Thyroid gland (tissue), 4 donors: Measurements from ENCODE around the gene OR2T27. TPM values are rescaled to one million over a fixed set of nuclear protein-coding genes. Genes with fewer than 3 reads are reported as not detected.
"Not testable (repeated sequence)": the region's sequence is repeated elsewhere in the genome, so short reads cannot be mapped to it uniquely, and the experiment has no call there.

Experiments
- DNase-seq, 2 donors: peaks; one replicate each; pipeline ENCODE4 v3.0.0-alpha.2; 2019
- H3K27ac ChIP-seq, 3 donors: fragments of 200-600 bp; sonication (generic); 1 replicate in 2 of 3; 2 replicates in 1 of 3; pipeline ENCODE4 v1.5.1; 2016 to 2019; ENCODE audit warnings: mild to moderate bottlenecking in 1 of 3, moderate library complexity in 1 of 3
- H3K27me3 ChIP-seq: fragments of 200-600 bp; sonication (generic); one replicate; pipeline ENCODE4 v1.5.1; 2019
- H3K36me3 ChIP-seq, 2 donors: fragments of 200-600 bp; sonication (generic); one replicate each; pipeline ENCODE4 v1.5.1; 2016 to 2019
- H3K4me1 ChIP-seq, 2 donors: fragments of 200-600 bp; sonication (generic); one replicate each; pipeline ENCODE4 v1.5.1; 2017 to 2019
- H3K4me3 ChIP-seq, 3 donors: fragments of 200-600 bp; sonication (generic); replicated peaks in 1 of 3; 1 replicate in 2 of 3; 2 replicates in 1 of 3; pipeline ENCODE4 v1.5.1; 2016; ENCODE audit warnings: mild to moderate bottlenecking in 1 of 3
- H3K9me3 ChIP-seq: fragments of 200-600 bp; sonication (generic); one replicate; pipeline ENCODE4 v1.5.1; 2017
- CTCF ChIP-seq, 6 experiments: fragments of 200-600 bp in 3 of 6; fragments of 450-650 bp in 3 of 6; sonication (generic) in 3 of 6; IDR thresholded peaks; one replicate each; pipeline ENCODE4 v1.5.1; 2016 to 2019; ENCODE audit warnings: antibody characterized with exemption in 6 of 6, mild to moderate bottlenecking in 2 of 6, inconsistent platforms in 1 of 6, moderate library complexity in 1 of 6
- POLR2A ChIP-seq, 2 donors: fragments of 450-650 bp; IDR thresholded peaks; one replicate each; pipeline ENCODE4 v1.6.1; 2017; ENCODE audit warnings: antibody characterized with exemption in 2 of 2, mild to moderate bottlenecking in 2 of 2, moderate library complexity in 1 of 2
- WGBS, 2 donors: methylation state at CpG; one replicate each; pipeline ENCODE4 v1.1.5; 2017; 5-methylcytosine and 5-hydroxymethylcytosine counted together
- intact Hi-C: fragments of 100-400 bp; cut with DNase I; formaldehyde crosslinking; loops from one replicate; pipeline ENCODE4 v1.15.1; 2023
- total RNA-seq, 4 donors: library from RNA; depleted of rRNA; stranded (reverse); fragments of >200 nt; gene quantifications; one replicate each; pipeline ENCODE4 v1.2.3, GENCODE V29; 2016

The OR2T27 gene, protein sequence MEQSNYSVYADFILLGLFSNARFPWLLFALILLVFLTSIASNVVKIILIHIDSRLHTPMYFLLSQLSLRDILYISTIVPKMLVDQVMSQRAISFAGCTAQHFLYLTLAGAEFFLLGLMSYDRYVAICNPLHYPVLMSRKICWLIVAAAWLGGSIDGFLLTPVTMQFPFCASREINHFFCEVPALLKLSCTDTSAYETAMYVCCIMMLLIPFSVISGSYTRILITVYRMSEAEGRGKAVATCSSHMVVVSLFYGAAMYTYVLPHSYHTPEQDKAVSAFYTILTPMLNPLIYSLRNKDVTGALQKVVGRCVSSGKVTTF
- not detected for total RNA-seq

DNA sequence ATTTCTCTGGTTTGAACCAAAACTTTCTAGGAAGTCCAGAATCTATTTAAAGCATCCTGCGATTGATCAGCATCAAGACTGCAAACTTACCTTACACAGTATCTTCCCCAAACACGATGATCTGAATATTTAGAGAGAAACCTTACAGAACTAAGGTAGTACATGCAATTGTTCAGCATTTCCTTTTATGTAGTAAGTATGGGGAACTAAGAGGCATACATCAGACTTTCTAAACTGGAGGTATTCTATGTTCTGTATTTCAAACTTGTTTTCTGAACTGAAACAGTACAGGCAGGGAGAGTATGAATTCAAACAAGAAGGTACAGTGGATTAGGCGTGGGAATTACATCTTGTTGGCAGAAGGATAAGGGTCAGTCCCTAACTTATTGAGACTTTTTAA lies at the start of gene OR2T27:
OR2T27 (minus strand) TSS at position 175 of the 400 bp plus-strand sequence. CDS start 4,644 bp downstream, outside the sequence.
- H3K4me3 ChIP-seq, H3K9me3 ChIP-seq, H3K36me3 ChIP-seq, H3K4me1 ChIP-seq, H3K27ac ChIP-seq, intact Hi-C loops, DNase-seq, H3K27me3 ChIP-seq: not testable (repeated sequence)
- 60 to 100% methylated on average over 1 of the region's 3 CpGs for WGBS, 2 donors

- TF ChIP-seq POLR2A (IDR thresholded peaks at IDR 0.05): no peak
- TF ChIP-seq CTCF (IDR thresholded peaks at IDR 0.05): no peak
- no peak overlapping the region for H3K27ac ChIP-seq
- H3K9me3 ChIP-seq: no peaks in the 10 kb centered on the region
- H3K4me3 ChIP-seq: no peak overlapping the region
- H3K4me1 ChIP-seq: no peaks in the 10 kb centered on the region
- intact Hi-C loops: no loop called here
- H3K36me3 ChIP-seq: no peaks in the 10 kb centered on the region
- DNase-seq: no peak
- WGBS, 2 donors: 56 to 58% methylated on average over 1 to 2 of the region's 2 CpGs
- H3K27me3 ChIP-seq: no peaks in the 10 kb centered on the region
Observed at GRCh38 chr1:248704606-248705005, 49.3 kb upstream of the OR2T27 start.

DNA sequence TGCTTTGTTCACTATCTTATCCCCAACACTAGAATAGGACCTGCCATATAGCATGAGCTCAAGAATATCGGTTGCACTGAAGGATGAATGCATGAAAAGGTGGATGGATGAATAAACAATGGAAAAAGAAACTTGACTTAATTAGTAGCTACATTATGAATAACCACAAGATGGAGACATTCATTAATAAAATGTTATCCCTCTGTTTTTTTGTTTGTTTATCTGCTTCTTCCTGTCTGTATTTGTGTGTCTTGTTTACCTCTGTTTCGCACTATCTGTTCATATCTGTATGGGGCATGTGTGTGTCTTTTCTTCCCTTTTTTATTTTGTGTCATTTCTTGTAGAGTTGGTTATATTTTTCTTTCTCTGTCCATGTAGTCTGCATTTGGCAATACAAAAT lies 48.3 kb upstream of the OR2T27 start:
- H3K27me3 ChIP-seq: no peaks in the 10 kb centered on the region
- no peak overlapping the region for H3K27ac ChIP-seq
- no peaks in the 10 kb centered on the region for H3K4me1 ChIP-seq
- DNase-seq: no peak
- H3K4me3 ChIP-seq: no peak overlapping the region
- TF ChIP-seq POLR2A (IDR thresholded peaks at IDR 0.05) (no peak), CTCF (IDR thresholded peaks at IDR 0.05) (no peak)
- intact Hi-C loops: no loop called here
- no peaks in the 10 kb centered on the region for H3K9me3 ChIP-seq
- WGBS, 2 donors: 77 to 79% methylated on average over 2 of the region's 2 CpGs
- H3K36me3 ChIP-seq: no peaks in the 10 kb centered on the region

DNA sequence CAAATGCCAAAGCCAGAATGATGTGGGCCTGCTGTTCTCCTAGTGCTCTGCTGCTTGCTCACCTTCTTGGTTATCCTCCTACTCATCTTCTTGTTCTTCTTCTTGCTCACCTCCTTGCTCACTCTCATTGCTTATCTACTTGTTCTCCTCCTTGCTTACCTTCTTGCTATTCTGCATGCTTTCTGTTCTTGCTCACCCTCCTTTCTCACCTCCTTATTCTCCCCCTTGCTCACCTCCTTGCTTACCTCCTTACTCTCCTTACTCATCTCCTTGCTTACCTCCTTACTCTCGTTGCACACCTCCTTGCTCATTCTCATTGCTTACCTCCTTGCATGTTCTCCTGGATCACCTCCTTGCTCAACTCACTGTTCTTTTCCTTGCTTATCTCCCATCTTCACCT lies 47.4 kb upstream of the OR2T27 start, which contains the start of gene OR14I1:
OR14I1 (minus strand) TSS at position 53 of the 400 bp plus-strand sequence.
- H3K9me3 ChIP-seq: no peaks in the 10 kb centered on the region
- no peaks in the 10 kb centered on the region for H3K4me1 ChIP-seq
- WGBS, 2 donors: 55 to 65% methylated on average over 1 of the region's 1 CpG
- no peaks in the 10 kb centered on the region for H3K27me3 ChIP-seq
- no peak within 1 kb of the TSS for H3K4me3 ChIP-seq
- no peak for DNase-seq
- H3K27ac ChIP-seq: no peak within 1 kb of the TSS
- TF ChIP-seq CTCF (IDR thresholded peaks at IDR 0.05) (no peak), POLR2A (IDR thresholded peaks at IDR 0.05) (no peak)
- no peaks in the 10 kb centered on the region for H3K36me3 ChIP-seq
- intact Hi-C loops: no loop called here

- 51 to 67% methylated on average over 1 of the region's 1 CpG for WGBS, 2 donors
- Histone ChIP-seq H3K9me3 (no peaks in the 10 kb centered on the region), H3K27ac (no peak overlapping the region), H3K4me3 (no peak overlapping the region), H3K27me3 (no peaks in the 10 kb centered on the region), H3K36me3 (no peaks in the 10 kb centered on the region), H3K4me1 (no peaks in the 10 kb centered on the region)
- TF ChIP-seq POLR2A (IDR thresholded peaks at IDR 0.05) (no peak), CTCF (IDR thresholded peaks at IDR 0.05) (no peak)
- no peak for DNase-seq
- intact Hi-C loops: no loop called here
Observed at GRCh38 chr1:248699099-248699498, 43.8 kb upstream of the OR2T27 start.
